ENCODE data around the gene SCN9A. TPM values are rescaled to one million over a fixed set of nuclear protein-coding genes. Genes with fewer than 3 reads are reported as not detected.
A peak's percentile ranks its signal among the peaks of the same experiment; 100 is the strongest.
"Not testable (repeated sequence)": the region's sequence is repeated elsewhere in the genome, so short reads cannot be mapped to it uniquely, and the experiment has no call there.

Gene SCN9A
- total RNA-seq, 1 donor from 2014 or later, result 11.1 TPM

GRCh38 chr2:166240387-166241313, 135.1 kb downstream of the SCN9A start:
- DNase-seq, result no peak

- DNase-seq, result no peak
Observed at GRCh38 chr2:166239548-166239947, 136.2 kb downstream of the SCN9A start.

DNA sequence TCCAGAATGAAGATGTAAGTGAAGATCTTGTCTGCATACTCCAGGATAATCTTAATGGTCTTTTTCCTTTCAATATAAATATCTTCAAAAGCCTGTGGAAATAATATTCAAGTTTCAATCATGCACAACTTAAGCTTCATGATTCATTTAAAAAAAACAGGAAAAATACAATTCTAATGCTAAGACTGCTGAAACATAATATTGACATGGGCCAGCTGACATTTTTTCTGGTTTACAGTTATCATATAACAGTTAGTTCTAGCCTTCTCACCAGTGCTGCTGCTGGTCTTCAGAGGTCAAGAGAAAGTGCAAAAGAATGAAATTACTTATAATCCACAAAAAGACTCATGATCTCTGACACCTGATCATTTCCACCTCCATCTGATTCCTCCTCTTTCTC, 137.6 kb downstream of the SCN9A start:
- DNase-seq, result peak; percentile 7

DNA sequence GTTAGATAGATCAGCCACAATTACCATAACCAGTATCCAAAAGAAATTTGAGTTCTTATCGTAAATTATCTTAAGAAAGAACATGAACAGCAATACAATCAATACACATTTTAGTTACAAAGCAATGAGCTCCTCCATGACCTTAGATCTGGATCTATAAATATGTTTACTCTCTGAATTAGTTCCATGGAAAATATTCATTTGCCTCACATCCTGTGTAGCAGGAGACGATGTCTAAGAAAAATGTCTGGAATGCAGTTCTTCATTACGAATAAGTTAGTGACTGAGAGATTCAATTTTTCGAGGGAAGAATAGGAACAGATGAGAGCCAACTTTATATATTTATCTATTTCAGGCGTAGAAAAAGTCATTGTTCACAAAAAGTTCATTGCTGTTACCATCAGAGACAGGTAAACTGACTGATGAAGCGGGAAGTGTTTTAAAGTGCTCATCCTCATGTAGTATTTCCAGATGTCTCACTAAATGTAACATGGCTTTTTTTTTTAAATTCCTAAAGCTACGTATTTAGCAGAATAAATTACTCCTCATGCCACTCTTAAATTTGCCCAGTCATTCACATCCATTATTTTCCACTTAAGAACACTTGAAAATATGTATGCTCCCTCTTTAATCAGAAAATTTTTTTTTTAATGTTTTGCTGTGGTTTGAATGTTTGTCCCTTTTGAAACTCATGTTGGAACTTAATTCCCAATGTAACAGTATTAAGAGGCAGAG, 141.5 kb downstream of the SCN9A start:
- peak; percentile 2 for DNase-seq

DNA sequence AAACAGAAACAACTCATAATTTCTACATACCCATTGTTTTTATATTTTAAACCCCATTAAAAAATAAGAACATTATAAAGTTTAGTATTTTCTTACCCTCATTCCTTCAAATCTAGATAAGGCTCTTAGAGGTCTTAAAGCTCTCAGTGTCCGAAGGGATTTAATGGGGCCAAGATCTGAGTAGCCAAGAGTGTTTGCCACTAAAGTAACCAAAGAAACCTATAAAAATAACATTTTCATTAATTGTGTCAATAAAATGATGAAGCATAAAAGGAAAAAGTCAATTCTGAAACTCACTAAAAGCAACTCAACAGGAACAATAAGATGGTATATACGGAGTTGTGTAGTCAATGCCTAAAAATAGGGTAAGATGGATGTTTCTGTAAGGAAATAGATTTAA, 142.5 kb downstream of the SCN9A start:
- no peak for DNase-seq

DNA sequence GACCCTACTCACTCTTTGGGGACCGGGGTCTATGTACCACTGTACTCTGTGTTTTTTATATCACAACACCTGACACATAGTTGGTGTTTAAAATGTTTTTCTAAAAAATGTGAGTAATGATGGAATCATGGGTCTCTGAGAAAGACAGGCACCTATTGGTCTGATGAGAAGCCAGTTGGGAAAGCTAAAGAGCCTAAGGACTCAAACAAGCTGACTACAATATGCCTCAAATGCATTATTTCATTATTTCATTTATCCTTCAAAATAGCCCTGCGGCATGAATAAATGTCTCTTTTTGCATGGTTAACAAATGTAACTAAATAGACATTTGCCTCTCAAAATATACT, 145.0 kb downstream of the SCN9A start:
- DNase-seq, result no peak

DNA sequence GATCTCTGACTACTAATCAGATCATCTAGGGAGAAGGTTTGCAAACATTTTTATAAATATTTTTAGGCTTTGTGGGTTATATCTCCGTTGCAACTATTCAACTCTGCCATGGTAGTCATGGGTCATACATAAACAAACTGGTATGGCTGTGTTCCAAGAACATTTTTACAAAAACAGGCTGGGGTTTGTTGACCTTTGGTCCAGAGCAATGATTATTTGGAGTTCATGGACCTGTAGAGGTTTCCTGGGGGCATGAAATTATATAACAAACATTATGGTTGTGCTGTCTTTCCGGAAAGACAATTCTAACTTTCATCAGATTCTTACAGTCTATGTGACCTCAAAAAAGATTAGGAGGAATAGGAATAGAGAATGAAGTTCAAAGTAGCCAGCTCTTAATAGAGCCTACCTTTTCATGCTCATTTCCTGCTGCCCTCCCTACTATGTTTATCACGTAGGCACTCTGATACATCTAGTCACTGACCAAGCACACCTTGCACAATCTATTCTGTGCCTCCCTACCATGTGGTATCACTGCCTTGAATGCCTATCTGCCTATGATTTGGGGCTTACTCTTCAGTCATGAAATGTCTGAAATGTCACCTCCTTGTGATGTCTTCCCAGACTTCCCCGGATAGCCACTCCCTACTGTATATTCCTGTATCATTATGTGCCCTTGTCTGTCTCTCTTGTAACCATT, 145.6 kb downstream of the SCN9A start:
- no peak for DNase-seq

DNA sequence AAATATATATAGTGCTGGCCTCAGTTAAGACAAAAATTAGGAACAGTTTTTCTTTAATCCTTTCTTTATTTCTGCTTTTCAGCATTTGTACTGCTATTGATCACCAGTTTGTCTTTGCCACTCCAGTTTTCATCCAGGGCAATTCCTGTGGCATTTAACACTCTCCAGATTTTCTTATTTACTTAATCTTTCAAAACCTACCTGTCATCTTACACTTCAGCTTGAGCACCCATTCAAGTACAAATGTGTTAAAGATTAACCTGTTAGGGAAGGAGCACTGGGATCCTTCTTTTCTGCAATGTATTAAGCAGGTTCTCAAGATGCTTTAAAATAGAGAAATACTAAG, 146.1 kb downstream of the SCN9A start:
- DNase-seq, result no peak

GRCh38 chr2:166224197-166224596, 151.5 kb downstream of the SCN9A start:
- DNase-seq, result no peak

DNA sequence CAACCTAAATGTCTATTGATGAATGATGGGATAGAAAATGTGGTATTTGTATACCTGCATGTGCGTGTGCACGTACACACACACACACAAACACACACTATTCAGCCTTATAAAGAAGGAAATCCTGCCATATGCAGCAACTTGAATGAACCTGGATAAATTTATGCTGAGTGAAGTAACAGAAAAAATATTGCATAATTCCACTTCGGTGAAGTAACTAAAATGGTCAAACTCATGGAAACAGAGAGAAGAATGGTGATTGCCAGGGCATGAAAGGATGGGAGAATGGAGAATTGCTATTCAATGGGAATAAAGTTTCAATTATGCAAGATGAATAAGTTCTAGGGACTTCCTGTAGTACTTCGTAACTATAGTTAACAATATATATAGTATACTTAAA, 152.4 kb downstream of the SCN9A start:
- no peak for DNase-seq

- DNase-seq, result no peak
Observed at GRCh38 chr2:166211079-166211478, 164.7 kb downstream of the SCN9A start.

DNA sequence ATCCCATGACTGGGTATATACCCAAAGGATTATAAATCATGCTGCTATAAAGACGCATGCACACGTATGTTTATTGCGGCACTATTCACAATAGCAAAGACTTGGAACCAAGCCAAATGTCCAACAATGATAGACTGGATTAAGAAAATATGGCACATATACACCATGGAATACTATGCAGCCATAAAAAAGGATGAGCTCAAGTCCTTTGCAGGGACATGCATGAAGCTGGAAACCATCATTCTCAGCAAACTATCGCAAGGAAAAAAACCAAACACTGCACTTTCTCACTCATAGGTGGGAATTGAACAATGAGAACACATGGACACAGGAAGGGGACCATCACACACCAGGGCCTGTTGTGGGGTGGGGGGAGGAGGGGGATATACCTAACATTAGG, 165.8 kb downstream of the SCN9A start:
- not testable (repeated sequence) for DNase-seq

DNA sequence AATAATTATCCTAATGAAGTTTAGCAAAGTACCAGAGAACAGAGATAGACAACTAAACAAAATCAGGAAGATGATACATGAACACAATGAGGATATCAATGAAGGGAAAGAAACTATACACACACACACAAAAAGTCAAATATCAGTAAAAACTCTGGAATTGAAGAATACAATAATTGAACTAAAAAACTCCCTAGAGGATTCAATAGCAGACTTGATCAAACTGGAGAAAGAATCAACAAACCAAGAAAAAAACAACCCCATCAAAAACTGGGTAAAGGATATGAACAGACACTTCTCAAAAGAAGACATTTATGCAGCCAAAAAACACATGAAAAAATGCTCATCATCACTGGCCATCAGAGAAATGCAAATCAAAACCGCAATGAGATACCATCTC, 166.4 kb downstream of the SCN9A start:
- DNase-seq, result not testable (repeated sequence)

- not testable (repeated sequence) for DNase-seq
Observed at GRCh38 chr2:166206153-166206552, 169.6 kb downstream of the SCN9A start.

GRCh38 chr2:166202778-166203177, 173.0 kb downstream of the SCN9A start:
- no peak for DNase-seq

GRCh38 chr2:166197446-166197845, 178.3 kb downstream of the SCN9A start:
- no peak for DNase-seq

DNA sequence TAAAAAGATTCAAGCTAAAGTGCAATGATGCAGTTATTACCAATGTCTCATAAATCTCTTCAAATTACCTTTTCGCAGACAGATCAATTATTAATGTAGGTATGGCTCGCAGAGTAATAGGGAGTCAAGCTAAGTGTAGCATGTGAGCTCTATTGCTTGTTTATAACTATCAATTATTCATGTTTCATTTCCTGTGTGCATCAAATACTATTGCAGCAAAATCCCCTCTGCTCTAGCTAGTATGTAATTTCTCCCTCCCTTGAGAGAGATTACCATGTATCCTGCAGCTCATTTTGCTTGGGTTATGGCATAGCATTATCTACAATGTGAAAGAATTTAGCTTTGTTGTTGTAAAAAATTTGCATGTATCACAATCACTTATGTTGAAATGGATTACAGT, 182.3 kb downstream of the SCN9A start:
- no peak for DNase-seq

- no peak for DNase-seq
Observed at GRCh38 chr2:166188084-166188483, 187.7 kb downstream of the SCN9A start.

- peak; percentile 45 for DNase-seq
Observed at GRCh38 chr2:166184789-166185188, 191.0 kb downstream of the SCN9A start.

DNA sequence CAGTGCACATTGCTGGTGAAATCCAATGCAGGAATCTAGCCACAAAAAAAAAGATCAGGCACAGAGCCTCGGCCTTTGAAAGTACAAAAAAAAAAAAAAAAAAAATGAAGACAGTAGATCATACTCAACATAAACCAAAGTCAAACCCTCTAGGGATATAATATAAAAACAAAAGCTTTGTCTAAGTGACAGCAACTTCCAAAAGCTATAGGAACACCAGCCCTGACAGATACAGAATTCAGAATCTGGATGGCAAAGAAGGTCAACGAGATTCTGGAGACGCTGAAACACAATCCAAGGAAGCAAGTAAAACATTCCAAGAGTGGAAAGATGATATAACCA, 194.0 kb downstream of the SCN9A start:
- no peak for DNase-seq

DNA sequence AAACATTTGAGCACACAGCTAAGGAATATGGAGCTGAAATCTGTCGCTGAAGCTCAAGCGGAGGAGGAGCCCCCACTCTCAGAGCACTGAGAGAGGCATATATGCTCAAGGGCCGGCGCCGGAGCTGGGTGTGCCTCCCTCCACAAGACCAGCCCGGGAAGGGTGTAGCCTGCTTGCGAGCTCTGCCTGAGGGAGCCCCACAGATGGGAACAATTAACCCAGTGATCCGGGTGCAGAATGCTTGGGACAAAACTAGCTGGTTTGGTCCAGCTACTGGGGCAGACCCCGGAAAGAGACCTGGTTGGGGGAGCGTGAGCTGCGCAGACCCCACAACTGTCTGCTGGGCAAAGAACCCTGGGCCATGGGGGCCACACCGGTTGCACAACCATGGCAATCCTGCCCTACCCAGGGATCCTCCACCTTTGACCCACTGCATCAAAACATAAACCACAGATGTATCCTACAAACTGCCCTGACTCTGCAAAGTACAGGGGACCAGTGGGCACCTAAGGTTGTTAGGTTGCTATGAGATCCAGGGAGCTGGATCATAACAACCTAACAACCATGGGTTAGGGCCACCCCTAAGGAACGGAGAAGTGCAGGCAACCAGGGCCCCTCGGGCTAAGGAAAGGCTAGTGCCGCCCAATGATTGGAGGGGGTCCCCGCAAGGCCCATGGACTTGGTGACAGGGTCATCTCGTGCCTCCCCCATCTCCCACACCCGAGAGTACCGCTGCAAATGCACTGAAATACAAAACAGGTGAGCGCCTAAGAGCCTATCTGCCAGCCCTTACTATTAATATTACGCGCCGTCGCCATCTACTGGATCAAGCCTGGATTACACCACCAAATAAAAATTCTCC, 194.6 kb downstream of the SCN9A start:
- DNase-seq, result peak; percentile 73

- DNase-seq, result peak; percentile 29
Observed at GRCh38 chr2:166179201-166179600, 196.5 kb downstream of the SCN9A start.

Data from tongue (tissue), 2 donors.